ENCODE measurements around the gene PRM2. TPM values are rescaled to one million over a fixed set of nuclear protein-coding genes. Genes with fewer than 3 reads are reported as not detected.

Gene PRM2
- total RNA-seq, 1 experiment from 2014 or later: not detected

- H3K36me3 ChIP-seq (replicated peaks; ENCODE audit: control insufficient read depth, insufficient read depth, low read length): no peaks in the 10 kb centered on the region
- no peak for DNase-seq
- no peaks in the 10 kb centered on the region for H3K27me3 ChIP-seq (ENCODE audit: control insufficient read depth, insufficient read depth, low read length)
- no peak overlapping the region for H3K4me3 ChIP-seq (ENCODE audit: insufficient read depth, low read depth, low read length)
Observed at GRCh38 chr16:11229906-11230305, 46.4 kb downstream of the PRM2 start.

GRCh38 chr16:11229432-11229831 lies 46.8 kb downstream of the PRM2 start:
- Histone ChIP-seq H3K4me3 (ENCODE audit: insufficient read depth, low read depth, low read length) (no peak overlapping the region), H3K27me3 (ENCODE audit: control insufficient read depth, insufficient read depth, low read length) (no peaks in the 10 kb centered on the region), H3K36me3 (replicated peaks; ENCODE audit: control insufficient read depth, insufficient read depth, low read length) (no peaks in the 10 kb centered on the region)
- no peak for DNase-seq

GRCh38 chr16:11225677-11226549 lies 50.4 kb downstream of the PRM2 start:
- Histone ChIP-seq H3K27me3 (ENCODE audit: control insufficient read depth, insufficient read depth, low read length) (no peaks in the 10 kb centered on the region), H3K4me3 (ENCODE audit: insufficient read depth, low read depth, low read length) (no peak overlapping the region), H3K36me3 (replicated peaks; ENCODE audit: control insufficient read depth, insufficient read depth, low read length) (no peaks in the 10 kb centered on the region)
- DNase-seq: no peak

Other genes with a start within 250 kb of the PRM2 start
- gene SOCS1, start 20.3 kb downstream of the PRM2 start, total RNA-seq (2014; rRNA removed; shearing (Covaris generic)): 16.3 and 16.4 TPM in 2 replicates
- not detected in 2 replicates for gene TNP2, start 7.2 kb downstream of the PRM2 start, total RNA-seq (2014; rRNA removed; shearing (Covaris generic))
- not detected in 2 replicates for gene PRM3, start 2.9 kb downstream of the PRM2 start, total RNA-seq (2014; rRNA removed; shearing (Covaris generic))
- not detected in 2 replicates for gene PRM1, start 4.8 kb upstream of the PRM2 start, total RNA-seq (2014; rRNA removed; shearing (Covaris generic))
- gene RMI2, start 69.0 kb upstream of the PRM2 start, total RNA-seq (2014; rRNA removed; shearing (Covaris generic)): 58.8 and 59.2 TPM in 2 replicates